A673 (cell line): ENCODE data around the gene UTP3.

ENCODE experiments used
- EZH2 ChIP-seq: fragments of 200-600 bp; sonication (generic); IDR thresholded peaks from 2 replicates; pipeline ENCODE4 v1.6.1; 2017; ENCODE audit warnings: borderline replicate concordance, low read depth, mild to moderate bottlenecking, mixed read lengths, antibody characterized with exemption, low read length; ENCODE audit not compliant: poor library complexity, severe bottlenecking
- TF ChIP-seq, protein P1 (sequence below): fragments of 300-800, 200-600 bp; sonication (generic); conservative IDR thresholded peaks from 2 replicates; pipeline ENCODE4 v1.5.1; 2017; ENCODE audit warnings: low read depth, mild to moderate bottlenecking, antibody characterized with exemption, low read length, moderate library complexity, mixed read lengths

DNA sequence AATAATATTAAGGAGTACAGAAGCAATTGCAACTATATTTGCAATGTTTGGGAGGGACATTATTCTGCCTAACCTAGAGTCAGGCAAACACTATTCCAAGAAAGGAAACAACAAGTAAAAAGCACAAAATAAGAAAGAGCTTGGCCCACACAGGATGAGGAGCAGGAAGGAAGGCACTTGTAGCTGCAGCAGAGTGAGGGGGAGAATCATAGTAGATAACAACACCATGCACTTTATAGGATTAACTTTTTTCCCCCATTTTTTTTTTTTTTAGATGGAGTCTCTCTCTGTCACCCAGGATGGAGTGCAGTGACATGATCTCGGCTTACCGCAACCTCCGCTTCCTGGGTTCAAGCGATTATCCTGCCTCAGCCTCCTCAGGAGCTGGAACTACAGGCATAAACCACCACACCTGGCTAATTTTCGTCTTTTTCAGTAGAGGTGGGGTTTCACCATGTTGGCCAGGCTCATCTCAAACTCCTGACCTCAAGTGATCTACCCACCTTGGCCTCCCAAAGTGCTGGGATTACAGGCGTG lies 11.7 kb upstream of the UTP3 start:
- TF ChIP-seq, protein P1, sequence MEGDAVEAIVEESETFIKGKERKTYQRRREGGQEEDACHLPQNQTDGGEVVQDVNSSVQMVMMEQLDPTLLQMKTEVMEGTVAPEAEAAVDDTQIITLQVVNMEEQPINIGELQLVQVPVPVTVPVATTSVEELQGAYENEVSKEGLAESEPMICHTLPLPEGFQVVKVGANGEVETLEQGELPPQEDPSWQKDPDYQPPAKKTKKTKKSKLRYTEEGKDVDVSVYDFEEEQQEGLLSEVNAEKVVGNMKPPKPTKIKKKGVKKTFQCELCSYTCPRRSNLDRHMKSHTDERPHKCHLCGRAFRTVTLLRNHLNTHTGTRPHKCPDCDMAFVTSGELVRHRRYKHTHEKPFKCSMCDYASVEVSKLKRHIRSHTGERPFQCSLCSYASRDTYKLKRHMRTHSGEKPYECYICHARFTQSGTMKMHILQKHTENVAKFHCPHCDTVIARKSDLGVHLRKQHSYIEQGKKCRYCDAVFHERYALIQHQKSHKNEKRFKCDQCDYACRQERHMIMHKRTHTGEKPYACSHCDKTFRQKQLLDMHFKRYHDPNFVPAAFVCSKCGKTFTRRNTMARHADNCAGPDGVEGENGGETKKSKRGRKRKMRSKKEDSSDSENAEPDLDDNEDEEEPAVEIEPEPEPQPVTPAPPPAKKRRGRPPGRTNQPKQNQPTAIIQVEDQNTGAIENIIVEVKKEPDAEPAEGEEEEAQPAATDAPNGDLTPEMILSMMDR = no peak
- TF ChIP-seq EZH2 = no peak
